Osteoblast (primary cell): ENCODE data around the gene C8G. TPM values are rescaled to one million over a fixed set of nuclear protein-coding genes. Genes with fewer than 3 reads are reported as not detected.

Source experiments
- DNase-seq: peaks from one replicate; pipeline ENCODE4 v3.0.0; 2011; ENCODE audit warnings: low spot score, mixed read lengths; ENCODE audit not compliant: insufficient read length; ENCODE audit errors: missing footprints
- H2AFZ ChIP-seq: 2 replicates; pipeline ENCODE4 v1.6.0; 2011; ENCODE audit warnings: mild to moderate bottlenecking, low read length
- H3K27ac ChIP-seq: 2 replicates; pipeline ENCODE4 v1.5.1; 2011; ENCODE audit warnings: mild to moderate bottlenecking, low read depth, low read length, moderate library complexity
- H3K27me3 ChIP-seq: 2 replicates; pipeline ENCODE4 v1.6.0; 2012; ENCODE audit warnings: mild to moderate bottlenecking, control low read depth, inconsistent platforms, low read length, moderate library complexity; ENCODE audit not compliant: insufficient read depth
- H3K36me3 ChIP-seq: 2 replicates; pipeline ENCODE4 v1.5.1; 2011; ENCODE audit warnings: mild to moderate bottlenecking, low read length, control low read depth, moderate library complexity; ENCODE audit not compliant: insufficient read depth
- H3K4me1 ChIP-seq: 2 replicates; pipeline ENCODE4 v1.5.1; 2011; ENCODE audit warnings: mild to moderate bottlenecking, low read length, control low read depth, moderate library complexity; ENCODE audit not compliant: insufficient read depth
- H3K4me2 ChIP-seq: 2 replicates; pipeline ENCODE4 v1.6.0; 2011; ENCODE audit warnings: mild to moderate bottlenecking, low read length; ENCODE audit not compliant: insufficient read depth
- H3K4me3 ChIP-seq: fragments of 200-600 bp; sonication (generic); 3 replicates; pipeline ENCODE4 v1.5.1; 2012; ENCODE audit warnings: mild to moderate bottlenecking, low read length, inconsistent platforms; ENCODE audit not compliant: insufficient read depth
- H3K79me2 ChIP-seq: 2 replicates; pipeline ENCODE4 v1.6.0; 2012; ENCODE audit warnings: mild to moderate bottlenecking, low read length, control low read depth, inconsistent platforms; ENCODE audit not compliant: insufficient read depth
- H3K9me3 ChIP-seq: 2 replicates; pipeline ENCODE4 v1.5.1; 2011; ENCODE audit warnings: low read depth, low read length, control low read depth
- H4K20me1 ChIP-seq: 2 replicates; pipeline ENCODE4 v1.6.0; 2012; ENCODE audit warnings: mild to moderate bottlenecking, low read length, control low read depth; ENCODE audit not compliant: insufficient read depth
- total RNA-seq: library from RNA; depleted of rRNA; stranded (reverse); fragments of >200 nt; gene quantifications from 2 replicates; pipeline ENCODE4 v1.2.3, GENCODE V29; 2012
- TF ChIP-seq, protein P1 (sequence below): IDR thresholded peaks from 2 replicates; pipeline ENCODE4 v1.5.1; 2011; ENCODE audit warnings: mild to moderate bottlenecking, low read depth, low read length, moderate library complexity; ENCODE audit errors: extremely low read depth

Gene C8G
- total RNA-seq, 1 donor = not detected

GRCh38 chr9:136961279-136962065 lies 16.4 kb downstream of the C8G start:
- no peaks in the 10 kb centered on the region for H3K36me3 ChIP-seq
- peak; percentile 96 for DNase-seq
- no peaks in the 10 kb centered on the region for H3K9me3 ChIP-seq
- H3K4me1 ChIP-seq = no peaks in the 10 kb centered on the region
- no peak overlapping the region for H2AFZ ChIP-seq
- H3K4me3 ChIP-seq = no peak overlapping the region
- H3K4me2 ChIP-seq = no peak overlapping the region
- TF ChIP-seq, protein P1, sequence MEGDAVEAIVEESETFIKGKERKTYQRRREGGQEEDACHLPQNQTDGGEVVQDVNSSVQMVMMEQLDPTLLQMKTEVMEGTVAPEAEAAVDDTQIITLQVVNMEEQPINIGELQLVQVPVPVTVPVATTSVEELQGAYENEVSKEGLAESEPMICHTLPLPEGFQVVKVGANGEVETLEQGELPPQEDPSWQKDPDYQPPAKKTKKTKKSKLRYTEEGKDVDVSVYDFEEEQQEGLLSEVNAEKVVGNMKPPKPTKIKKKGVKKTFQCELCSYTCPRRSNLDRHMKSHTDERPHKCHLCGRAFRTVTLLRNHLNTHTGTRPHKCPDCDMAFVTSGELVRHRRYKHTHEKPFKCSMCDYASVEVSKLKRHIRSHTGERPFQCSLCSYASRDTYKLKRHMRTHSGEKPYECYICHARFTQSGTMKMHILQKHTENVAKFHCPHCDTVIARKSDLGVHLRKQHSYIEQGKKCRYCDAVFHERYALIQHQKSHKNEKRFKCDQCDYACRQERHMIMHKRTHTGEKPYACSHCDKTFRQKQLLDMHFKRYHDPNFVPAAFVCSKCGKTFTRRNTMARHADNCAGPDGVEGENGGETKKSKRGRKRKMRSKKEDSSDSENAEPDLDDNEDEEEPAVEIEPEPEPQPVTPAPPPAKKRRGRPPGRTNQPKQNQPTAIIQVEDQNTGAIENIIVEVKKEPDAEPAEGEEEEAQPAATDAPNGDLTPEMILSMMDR = no peak
- no peak overlapping the region for H3K27ac ChIP-seq
- H3K79me2 ChIP-seq = no peaks in the 10 kb centered on the region
- peaks cover 2% of the 10 kb centered on the region for H3K27me3 ChIP-seq
- no peaks in the 10 kb centered on the region for H4K20me1 ChIP-seq

- H3K4me2 ChIP-seq = no peak overlapping the region
- no peak for DNase-seq
- no peaks in the 10 kb centered on the region for H3K36me3 ChIP-seq
- TF ChIP-seq, protein P1 = no peak
- H3K27ac ChIP-seq = no peak overlapping the region
- no peaks in the 10 kb centered on the region for H3K9me3 ChIP-seq
- no peaks in the 10 kb centered on the region for H3K79me2 ChIP-seq
- peaks cover 2% of the 10 kb centered on the region for H3K27me3 ChIP-seq
- H3K4me3 ChIP-seq = no peak overlapping the region
- H4K20me1 ChIP-seq = no peaks in the 10 kb centered on the region
- no peaks in the 10 kb centered on the region for H3K4me1 ChIP-seq
- no peak overlapping the region for H2AFZ ChIP-seq
Measured at GRCh38 chr9:136962163-136962562, 17.1 kb downstream of the C8G start.

DNA sequence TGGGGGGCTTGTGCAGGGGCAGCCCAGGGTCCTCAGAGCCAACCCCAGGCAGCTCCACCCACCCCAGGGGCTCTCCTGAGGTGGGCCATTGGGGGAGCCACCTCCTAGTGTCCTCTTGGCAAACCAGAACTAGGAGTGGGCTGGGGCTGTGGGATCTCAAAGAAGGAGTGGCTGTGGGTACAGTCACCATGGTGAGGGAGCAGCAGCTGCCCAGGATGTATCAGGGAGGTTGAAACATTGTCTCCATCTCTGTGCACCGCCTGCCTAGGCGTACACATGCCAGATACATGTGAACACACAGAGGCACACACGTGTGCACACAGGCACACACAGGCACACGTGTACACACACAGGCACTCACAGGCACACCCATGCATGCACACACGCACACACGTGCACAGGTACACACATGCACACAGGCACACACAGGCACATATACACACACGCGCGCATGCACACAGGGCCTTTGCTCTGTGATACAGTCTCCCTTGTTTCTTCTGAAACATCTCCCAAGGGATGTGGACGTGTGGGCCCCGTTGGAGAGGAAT lies 17.7 kb downstream of the C8G start:
- H3K9me3 ChIP-seq = no peaks in the 10 kb centered on the region
- no peaks in the 10 kb centered on the region for H3K4me1 ChIP-seq
- TF ChIP-seq, protein P1 = no peak
- H3K79me2 ChIP-seq = no peaks in the 10 kb centered on the region
- H2AFZ ChIP-seq = no peak overlapping the region
- H3K27me3 ChIP-seq = peaks cover 2% of the 10 kb centered on the region
- no peak for DNase-seq
- H4K20me1 ChIP-seq = no peaks in the 10 kb centered on the region
- H3K36me3 ChIP-seq = no peaks in the 10 kb centered on the region
- H3K4me3 ChIP-seq = no peak overlapping the region
- H3K4me2 ChIP-seq = no peak overlapping the region
- no peak overlapping the region for H3K27ac ChIP-seq

GRCh38 chr9:136963341-136963740 lies 18.3 kb downstream of the C8G start:
- no peaks in the 10 kb centered on the region for H4K20me1 ChIP-seq
- no peaks in the 10 kb centered on the region for H3K36me3 ChIP-seq
- no peak for DNase-seq
- peaks cover 2% of the 10 kb centered on the region for H3K27me3 ChIP-seq
- H2AFZ ChIP-seq = no peak overlapping the region
- H3K4me3 ChIP-seq = no peak overlapping the region
- no peaks in the 10 kb centered on the region for H3K9me3 ChIP-seq
- H3K79me2 ChIP-seq = no peaks in the 10 kb centered on the region
- no peak overlapping the region for H3K4me2 ChIP-seq
- TF ChIP-seq, protein P1 = no peak
- H3K4me1 ChIP-seq = no peaks in the 10 kb centered on the region
- no peak overlapping the region for H3K27ac ChIP-seq
